ENCODE results near the gene ELMO1. TPM values are rescaled to one million over a fixed set of nuclear protein-coding genes. Genes with fewer than 3 reads are reported as not detected.

ELMO1 gene
- total RNA-seq, 1 experiment from 2014 or later: 7.8 TPM

DNA sequence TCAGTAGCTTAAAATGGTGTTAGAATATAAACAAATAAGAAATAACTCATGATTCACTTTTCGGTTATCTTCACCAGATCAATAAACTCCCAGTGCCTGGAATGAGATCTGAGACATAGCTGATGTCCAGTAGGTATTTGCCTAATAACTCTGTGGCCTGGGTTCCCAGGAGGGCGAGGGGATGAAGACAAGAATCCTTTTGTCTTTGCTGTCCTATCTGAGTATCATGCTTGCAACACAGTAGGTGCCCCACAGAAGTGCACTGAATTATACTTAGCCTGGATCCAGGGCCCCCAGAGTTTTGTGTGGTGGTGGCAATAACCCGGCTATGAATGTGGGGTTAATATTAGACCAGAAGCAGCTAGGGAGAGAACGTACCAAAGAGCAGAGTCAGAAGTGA, 374.3 kb downstream of the ELMO1 start:
- Mint-ChIP-seq H3K9me3 (no peaks in the 10 kb centered on the region), H3K4me1 (peaks cover 17 to 18% of the 10 kb centered on the region in 2 experiments), H3K36me3 (ENCODE audit: insufficient read depth in 1 of 3, low read depth in 3 of 3) (no peaks in the 10 kb centered on the region), H3K27ac (no peak overlapping the region), H3K27me3 (ENCODE audit: low read depth) (no peaks in the 10 kb centered on the region), H3K4me3 (no peak overlapping the region)
- Histone ChIP-seq H3K4me1 (ENCODE audit: insufficient read depth, low read length) (no peaks in the 10 kb centered on the region), H4K8ac (replicated peaks; ENCODE audit: insufficient read length, low read depth, low read length) (no peak overlapping the region), H3K4me2 (ENCODE audit: insufficient read depth, insufficient read length, low read length) (no peak overlapping the region), H3K27me3 (ENCODE audit: insufficient read depth, low read length) (no peaks in the 10 kb centered on the region), H2BK15ac (ENCODE audit: low read depth, low read length) (no peak overlapping the region), H2AK5ac (ENCODE audit: insufficient read length, low read length) (no peak overlapping the region), H3K23ac (ENCODE audit: insufficient read length, low read depth, low read length) (no peak overlapping the region), H3K9ac (ENCODE audit: extremely low read depth, insufficient read length, low read length) (no peak overlapping the region), H3K9me3 (ENCODE audit: control insufficient read depth, low read depth, low read length) (no peaks in the 10 kb centered on the region), H2AFZ (ENCODE audit: low read length) (no peak overlapping the region), H3K79me1 (ENCODE audit: insufficient read depth, low read depth, low read length, poor library complexity, severe bottlenecking) (no peaks in the 10 kb centered on the region), H3K4ac (ENCODE audit: low read depth, low read length) (no peak overlapping the region), H3T11ph (ENCODE audit: low read length) (no peak overlapping the region), H3K79me2 (ENCODE audit: insufficient read depth, low read length) (no peaks in the 10 kb centered on the region; the same call in 1 of the 2 replicates), H3K18ac (ENCODE audit: insufficient read length, low read depth, low read length) (no peak overlapping the region), H4K20me1 (ENCODE audit: control insufficient read depth, insufficient read depth, insufficient read length) (no peaks in the 10 kb centered on the region), H2BK120ac (ENCODE audit: low read depth, low read length, poor library complexity, severe bottlenecking) (no peak overlapping the region), H2BK20ac (ENCODE audit: low read depth, low read length, poor library complexity, severe bottlenecking) (no peak overlapping the region), H3K14ac (ENCODE audit: insufficient read depth, low read length) (no peak overlapping the region), H2BK5ac (ENCODE audit: insufficient read length, low read length) (no peak overlapping the region), H3K56ac (ENCODE audit: insufficient read length, low read depth, low read length) (no peak overlapping the region), H4K5ac (ENCODE audit: insufficient read length, low read depth, low read length) (no peak overlapping the region), H3K27ac (ENCODE audit: insufficient read length, low read depth, low read length) (no peak overlapping the region), H4K91ac (ENCODE audit: insufficient read length, low read depth, low read length) (no peak overlapping the region), H3K23me2 (ENCODE audit: insufficient read length, low read depth, low read length, poor library complexity, severe bottlenecking) (no peaks in the 10 kb centered on the region), H2BK12ac (ENCODE audit: insufficient read length, low read depth, low read length) (no peak overlapping the region)
- WGBS (ENCODE audit: extremely low coverage, insufficient read length, low lambda C conversion rate): no CpG with 5 or more reads among the region's 4 CpGs
- DNase-seq: no peak
- TF ChIP-seq, protein P1, sequence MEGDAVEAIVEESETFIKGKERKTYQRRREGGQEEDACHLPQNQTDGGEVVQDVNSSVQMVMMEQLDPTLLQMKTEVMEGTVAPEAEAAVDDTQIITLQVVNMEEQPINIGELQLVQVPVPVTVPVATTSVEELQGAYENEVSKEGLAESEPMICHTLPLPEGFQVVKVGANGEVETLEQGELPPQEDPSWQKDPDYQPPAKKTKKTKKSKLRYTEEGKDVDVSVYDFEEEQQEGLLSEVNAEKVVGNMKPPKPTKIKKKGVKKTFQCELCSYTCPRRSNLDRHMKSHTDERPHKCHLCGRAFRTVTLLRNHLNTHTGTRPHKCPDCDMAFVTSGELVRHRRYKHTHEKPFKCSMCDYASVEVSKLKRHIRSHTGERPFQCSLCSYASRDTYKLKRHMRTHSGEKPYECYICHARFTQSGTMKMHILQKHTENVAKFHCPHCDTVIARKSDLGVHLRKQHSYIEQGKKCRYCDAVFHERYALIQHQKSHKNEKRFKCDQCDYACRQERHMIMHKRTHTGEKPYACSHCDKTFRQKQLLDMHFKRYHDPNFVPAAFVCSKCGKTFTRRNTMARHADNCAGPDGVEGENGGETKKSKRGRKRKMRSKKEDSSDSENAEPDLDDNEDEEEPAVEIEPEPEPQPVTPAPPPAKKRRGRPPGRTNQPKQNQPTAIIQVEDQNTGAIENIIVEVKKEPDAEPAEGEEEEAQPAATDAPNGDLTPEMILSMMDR (conservative IDR thresholded peaks at IDR 0.05): no peak
